CD1c-positive myeloid dendritic cell (primary cell): Measurements from ENCODE around the gene ARIH1.

ENCODE experiments used
- DNase-seq: peaks from one replicate; pipeline ENCODE4 v3.0.0-alpha.2; 2016; ENCODE audit errors: extremely low spot score

The ARIH1 gene

DNA sequence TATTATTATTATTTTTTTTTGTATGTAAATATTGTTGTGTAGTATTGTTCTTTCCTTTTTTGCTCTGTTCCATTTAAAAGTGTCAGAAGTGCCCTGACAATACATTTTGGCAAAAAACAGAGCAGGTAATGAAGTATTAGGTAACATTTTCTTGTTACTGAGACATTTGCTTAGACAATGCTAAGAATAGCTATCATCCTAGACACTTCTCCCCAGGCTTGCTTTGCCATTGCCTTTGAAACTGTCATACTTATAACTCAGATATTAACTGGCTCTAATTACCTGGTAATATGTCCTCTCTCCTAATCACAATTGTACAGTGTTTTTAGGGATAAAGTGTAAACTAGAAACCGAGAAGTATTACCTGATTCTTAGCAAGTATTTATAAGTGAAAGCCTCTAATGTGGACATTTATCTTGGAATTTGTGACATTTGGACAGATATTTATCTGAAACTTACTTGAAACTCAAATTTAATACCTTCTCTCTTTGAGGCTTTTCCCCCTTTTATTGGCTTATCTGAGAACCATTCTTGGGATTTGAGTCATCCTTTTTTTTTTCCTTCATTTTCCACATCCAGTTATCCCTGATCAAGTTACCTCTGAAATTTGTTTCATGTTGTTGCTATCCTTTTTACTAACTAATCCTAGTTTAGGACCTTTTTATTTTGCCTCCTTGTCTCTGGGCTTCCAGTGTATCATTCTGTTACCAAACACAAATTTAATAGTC lies 13.1 kb downstream of the ARIH1 start:
- DNase-seq, result no peak

DNA sequence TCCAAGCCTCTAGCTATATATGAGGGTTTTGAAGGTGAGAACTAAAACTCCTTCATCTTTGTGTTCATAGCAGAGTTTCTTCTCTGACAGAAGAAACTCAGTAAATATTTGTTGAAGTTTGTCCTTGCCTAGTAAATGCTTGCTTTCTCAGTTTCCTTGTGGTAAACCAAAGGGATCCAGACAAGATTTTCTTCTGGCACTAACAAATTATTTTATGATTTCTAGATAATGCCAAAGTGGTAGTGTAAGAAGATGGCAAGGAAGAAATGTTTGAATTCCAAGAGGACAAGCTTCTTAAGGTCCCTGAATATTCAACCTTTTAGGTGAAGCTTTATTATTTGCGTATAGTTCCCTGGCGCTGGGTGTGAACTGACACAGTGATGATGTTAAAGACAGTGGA lies 14.4 kb downstream of the ARIH1 start:
- DNase-seq, result no peak

DNA sequence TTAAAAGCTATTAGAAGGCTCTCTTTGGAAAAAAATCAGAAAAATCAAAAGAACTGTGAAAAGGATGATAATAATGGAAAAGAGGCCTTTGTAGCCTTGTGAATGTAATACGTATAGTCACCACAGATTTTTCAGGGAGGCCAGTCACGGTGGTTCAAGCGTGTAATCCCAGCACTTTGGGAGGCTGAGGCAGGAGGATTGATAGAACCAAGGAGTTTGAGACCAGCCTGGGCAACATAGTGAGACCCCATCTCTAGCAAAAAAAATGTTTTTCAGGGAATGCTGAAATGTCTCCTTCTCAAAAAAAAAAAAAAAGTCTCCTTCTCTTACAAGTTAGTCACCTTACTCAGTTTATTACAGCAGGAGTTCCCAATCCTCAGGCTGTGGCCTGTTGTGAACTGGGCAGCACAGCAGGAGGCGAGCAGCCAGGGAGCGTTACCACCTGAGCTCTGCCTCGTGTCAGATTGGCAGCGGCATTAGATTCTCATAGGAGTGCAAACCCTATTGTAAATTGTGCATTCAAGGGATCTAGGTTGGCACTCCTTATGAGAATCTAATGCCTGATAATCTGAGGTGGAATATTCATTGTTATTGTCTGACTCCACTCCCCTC lies 15.9 kb downstream of the ARIH1 start:
- no peak for DNase-seq

DNA sequence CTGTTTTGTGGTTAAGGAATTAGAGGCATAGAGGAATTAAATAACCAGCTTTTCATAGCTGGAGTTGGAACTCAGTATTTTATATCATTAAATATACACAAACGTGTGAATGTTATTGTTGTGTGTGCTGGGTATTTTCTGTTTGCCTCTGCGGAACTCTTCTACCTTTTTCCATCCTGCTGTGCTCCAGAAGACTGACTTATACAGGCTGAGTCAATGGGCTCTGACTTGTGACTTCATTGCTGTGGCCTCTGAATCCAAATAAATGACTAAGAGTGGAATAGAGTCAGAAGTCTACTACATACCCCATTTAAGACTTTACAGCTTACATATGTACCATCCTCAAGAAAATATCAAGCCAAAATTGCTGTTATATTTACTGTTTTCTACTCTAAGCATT lies 17.6 kb downstream of the ARIH1 start:
- no peak for DNase-seq

DNA sequence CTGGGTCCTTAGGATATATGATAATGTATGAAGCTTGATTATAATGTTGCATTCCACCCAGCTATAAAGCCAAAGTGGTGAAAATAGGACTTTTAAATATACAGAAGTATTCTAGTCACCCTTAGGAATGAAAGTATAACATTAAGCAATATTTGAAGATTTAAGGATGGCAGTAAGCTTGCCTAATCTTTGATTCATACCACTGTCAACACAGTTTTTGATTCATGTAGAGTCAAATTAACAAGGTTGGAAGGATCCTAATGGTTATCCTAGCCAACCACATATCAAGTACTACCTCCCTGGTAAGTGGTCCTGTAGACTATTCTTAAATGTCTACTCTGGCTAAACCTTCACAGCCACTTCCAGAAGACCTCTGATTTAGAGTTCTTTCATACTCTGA lies 18.6 kb downstream of the ARIH1 start:
- no peak for DNase-seq

DNA sequence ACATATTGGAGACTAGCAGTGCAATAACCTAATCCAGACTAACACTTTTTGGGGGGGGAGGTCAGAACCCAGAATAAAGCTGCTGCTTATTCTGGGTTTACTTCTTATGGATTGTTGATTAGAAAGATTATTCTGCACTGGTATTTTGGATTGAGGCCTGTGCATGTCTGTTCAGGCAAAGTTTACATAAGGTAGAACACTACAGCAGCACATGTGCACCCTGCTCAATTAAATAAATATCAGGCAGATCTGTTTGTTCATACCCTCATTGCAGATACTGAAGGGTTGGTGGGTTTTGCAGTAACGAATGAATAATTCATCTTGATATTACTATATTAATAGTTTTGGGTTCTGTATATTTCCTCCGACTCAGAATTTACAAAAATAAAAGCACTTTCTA lies 19.1 kb downstream of the ARIH1 start:
- no peak for DNase-seq

DNA sequence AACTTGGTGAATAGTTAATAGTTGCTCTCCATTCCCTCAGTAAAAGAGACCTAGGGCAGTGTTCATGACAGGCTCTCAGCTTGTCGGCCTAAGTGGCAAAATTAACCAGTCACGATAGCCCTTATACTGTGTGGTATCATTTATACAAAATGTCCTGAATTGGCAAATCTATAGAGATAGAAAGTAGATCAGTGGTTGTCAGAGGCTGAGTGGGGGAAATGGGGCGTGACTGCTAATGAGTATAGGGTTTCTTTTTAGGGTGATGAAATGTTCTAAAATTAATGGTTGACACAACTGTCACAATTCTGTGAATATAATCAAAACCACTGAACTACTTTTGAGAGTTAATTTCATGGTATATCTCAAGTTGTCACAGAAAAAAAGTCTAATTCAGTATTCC lies 20.9 kb downstream of the ARIH1 start:
- no peak for DNase-seq

DNA sequence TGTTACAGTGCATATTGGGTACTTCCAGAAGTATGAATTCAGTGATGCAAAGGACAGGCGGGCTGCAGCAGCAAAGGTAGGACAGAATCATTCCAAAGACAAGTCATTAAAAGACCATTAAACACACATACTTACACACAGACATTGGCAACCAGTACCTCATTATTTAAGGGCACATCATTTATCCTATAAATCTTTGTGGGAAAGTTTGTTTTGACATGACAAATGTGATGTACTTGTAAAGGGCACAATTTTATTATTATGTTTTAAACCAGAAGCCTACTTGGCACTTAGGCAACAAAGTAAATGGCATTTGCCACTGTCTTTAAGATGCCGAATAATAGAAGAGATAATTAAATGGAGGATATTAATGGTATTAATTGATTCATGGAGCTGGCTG lies 22.7 kb downstream of the ARIH1 start:
- no peak for DNase-seq

DNA sequence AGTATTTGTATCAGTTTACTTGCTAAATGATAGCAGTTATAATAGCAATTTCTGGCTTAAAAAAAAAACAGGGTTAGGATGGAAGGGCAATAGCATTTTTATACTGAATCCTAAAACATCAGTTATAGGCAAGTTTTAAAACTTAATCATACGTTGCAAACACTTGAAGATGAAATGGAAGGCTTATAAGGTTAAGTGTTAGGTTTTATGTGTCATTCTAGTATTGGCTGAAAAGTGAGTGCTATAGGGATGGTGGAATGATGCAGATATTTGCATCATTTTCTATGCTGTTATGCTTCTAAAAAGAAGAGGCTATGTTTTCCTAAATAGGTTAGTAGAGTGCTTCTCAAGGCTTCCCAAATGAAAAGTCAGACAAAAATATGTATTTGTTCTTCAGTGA lies 23.3 kb downstream of the ARIH1 start:
- no peak for DNase-seq

DNA sequence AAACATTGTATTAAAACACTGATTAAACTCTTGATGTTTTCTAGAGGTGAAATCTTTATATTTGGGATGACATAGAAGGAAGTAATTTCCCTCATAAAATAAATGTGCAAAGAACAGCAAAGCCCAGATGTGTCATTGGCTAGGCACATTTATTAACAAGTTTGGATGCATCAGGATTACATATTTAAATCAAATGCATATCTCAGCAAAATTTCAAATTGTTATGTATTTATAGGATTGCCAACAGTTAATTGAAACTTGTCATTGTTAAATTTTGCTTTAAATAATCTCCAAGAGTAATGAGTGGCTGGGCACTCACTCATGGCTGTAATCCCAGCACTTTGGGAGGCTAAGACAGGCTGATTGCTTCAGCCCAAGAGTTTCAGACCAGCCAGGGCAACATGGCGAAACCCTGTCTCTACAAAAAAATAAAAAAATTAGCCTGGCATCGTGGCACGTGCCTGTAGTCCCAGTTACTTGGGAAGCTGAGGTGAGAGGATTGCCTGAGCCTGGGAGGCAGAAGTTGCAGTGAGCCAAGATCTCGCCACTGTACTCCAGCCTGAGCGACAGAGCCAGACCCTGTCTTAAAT lies 28.2 kb downstream of the ARIH1 start:
- no peak for DNase-seq

DNA sequence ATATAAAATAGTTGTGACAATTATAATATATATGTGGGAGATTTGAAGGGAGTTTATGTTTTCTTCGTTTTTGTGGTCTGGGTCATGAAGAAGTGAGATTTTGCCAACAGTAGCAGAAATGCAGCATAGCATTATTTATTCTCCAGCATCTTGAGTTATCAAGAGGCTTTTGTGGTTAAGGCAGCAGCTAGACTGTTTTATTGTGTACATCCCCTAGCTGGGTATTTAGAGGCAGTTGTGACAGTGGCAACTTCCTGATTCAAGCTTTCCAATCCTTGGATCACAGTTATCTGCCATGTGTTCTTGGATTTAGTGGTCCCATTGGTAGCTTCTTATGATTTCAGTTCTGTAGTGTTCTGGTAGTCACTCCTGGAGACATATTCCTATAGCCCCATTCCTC lies 29.0 kb downstream of the ARIH1 start:
- no peak for DNase-seq

DNA sequence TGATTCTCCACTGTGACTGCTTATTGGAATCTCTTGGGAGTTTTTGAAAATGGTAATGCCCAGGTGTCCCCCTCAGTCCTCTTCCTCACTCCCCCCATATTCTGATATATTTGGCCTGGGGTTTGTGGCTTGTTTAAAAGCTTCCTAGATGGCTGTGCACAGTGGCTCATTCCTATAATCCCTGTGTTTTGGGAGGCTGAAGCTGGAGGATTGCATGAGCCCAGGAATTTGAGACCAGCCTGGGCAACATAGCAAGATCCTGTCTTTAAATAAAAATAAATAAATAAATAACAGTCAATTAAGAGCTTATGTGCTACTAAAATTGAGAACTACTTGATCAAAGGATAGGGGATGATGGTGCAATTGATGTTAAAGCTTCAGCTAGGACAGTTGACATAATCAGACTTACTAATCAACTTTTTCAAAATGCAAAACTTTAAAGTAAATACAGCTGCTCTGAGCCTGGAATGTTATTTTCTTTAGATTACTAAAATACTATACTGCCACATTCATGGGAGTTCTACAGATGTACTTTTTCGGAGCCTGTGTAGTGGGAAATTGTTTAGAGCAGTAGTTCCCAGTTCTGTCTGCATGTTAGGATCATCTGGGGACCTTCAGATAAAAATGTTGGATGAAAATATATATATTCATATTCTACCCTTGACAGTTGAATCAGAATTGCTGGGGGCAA lies 33.4 kb downstream of the ARIH1 start:
- no peak for DNase-seq

DNA sequence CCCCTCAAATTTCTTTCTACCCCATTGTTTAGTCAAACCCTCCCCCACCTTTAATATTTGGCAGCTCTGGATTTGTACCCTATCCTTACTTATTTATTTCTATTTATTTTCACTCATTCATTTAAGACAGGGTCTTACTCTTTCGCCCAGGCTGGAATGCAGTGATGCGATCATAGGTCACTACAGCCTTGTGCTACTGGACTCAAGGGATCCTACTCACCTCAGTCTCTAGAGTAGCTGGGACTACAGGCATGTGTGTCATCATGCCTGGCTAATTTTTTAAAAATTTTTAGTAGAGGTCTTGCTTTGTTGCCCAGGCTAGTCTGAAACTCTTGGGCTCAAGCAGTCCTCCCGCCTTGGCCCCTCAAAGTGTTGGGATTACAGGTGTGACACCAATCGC lies 35.4 kb downstream of the ARIH1 start:
- no peak for DNase-seq

DNA sequence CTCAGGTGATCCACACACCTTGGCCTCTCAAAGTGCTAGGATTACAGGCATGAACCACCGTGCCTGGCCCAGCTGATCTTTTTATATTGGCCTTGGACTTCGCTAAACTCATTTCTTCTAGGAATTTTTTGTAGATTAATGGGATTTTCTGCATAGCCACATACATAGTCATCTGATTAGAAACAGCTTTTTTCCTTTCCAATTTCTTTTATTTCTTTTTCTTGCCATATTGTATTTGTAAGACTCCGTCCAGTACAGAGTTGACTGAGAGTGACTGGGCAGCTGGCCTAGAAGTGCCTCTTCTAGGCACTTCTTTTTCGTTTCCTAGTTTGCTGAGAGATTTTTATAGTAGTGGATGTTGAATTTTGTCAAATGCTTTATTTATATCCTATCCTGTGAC lies 37.4 kb downstream of the ARIH1 start:
- no peak for DNase-seq

DNA sequence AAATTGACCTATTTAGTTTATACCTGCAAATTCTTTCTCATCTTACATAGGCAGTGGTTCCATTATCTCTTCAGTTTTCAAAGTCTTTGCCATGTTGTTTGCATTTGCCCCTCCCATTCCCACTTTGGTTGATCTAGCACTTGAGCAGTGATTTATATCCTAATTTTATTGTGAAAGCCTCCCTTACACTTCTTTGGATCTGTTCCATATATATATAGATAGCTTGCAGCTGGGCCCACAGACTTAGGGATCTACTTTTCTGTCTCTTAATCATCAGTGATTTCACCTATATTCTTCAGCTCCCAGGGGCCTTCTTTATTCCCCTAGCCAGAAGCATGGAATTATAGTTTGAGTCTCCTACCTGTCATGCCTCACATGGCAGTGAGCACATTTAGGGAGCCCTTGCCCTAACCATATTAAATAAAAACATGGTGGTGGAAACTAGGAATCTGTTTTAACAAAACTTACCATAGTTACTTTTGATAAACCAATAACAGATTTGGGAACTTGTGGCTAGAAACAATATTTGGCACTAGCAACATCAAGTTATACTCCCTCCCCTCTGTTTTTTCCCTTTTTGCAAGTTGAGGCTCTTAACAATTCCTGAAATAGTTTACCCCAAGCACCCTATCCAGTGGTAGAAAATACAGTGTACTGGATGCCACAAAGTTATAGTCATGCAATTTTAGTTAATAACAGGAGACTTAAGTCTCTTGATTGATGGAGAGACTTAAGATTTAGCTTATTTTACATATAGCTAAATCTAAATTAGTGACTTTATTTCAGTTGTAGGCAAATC lies 41.7 kb downstream of the ARIH1 start:
- DNase-seq, result no peak

DNA sequence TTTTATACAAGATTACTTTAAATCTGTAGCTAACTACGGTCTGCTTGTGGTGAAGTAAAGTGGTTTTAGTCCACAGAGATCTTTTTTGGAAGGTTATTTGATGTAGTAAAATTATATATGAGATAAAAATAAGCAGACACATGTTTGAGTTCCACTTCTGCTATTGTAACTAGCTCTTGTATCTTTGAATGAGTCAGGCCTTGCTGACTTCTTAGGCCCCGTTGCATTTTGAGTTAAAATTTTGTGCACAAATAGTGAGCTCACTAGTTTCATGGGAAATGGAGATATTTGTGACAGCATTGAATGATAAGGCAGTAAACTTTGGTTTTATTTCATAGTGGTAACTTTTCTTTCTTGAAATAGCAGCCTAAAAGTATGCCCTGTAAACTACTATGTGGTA lies 42.6 kb downstream of the ARIH1 start:
- DNase-seq, result no peak

DNA sequence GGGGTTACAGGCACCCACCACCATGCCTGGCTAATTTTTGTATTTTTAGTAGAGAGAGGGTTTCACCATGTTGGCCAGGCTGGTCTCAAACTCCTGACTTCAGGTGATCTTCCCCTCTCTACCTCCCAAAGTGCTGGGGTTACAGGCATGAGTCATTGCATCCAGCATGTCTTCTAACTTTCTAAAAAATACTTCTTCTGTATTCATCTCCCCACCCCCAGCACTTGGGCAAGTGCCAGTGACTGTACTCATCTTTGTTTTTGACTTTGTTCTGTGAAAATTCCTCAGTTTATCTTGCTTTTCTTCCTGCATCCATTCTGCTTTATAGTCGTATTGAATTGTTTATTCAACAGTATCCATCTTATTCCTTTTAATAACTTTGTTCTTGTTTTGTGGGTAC lies 47.6 kb downstream of the ARIH1 start:
- no peak for DNase-seq

DNA sequence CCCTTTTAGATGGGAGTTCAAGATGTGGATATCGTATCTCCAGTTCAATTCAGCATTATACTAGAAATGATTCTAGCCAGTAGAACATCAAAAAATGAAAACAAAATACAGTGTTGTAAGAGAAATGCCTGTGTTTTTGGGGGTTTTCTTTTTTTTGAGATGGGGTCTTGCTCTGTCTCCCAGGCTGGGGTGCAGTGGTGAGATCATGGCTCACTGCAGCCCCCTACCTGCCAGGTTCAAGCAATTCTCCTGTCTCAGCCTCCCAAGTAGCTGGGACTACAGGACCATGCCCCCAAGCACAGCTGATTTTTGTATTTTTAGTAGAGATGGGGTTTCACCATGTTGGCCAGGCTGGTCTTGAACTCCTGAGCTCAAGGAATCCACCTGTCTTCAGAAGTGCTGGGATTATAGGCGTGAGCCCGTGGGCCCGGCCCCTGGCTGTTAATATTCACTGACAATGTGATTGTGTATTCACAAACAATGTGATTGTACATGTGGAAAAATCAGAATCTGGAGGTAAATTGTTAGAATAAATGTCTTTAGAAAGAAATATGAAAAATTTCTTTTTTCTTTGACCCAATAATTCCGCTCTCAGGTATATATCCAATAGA lies 59.0 kb downstream of the ARIH1 start:
- DNase-seq, result no peak

DNA sequence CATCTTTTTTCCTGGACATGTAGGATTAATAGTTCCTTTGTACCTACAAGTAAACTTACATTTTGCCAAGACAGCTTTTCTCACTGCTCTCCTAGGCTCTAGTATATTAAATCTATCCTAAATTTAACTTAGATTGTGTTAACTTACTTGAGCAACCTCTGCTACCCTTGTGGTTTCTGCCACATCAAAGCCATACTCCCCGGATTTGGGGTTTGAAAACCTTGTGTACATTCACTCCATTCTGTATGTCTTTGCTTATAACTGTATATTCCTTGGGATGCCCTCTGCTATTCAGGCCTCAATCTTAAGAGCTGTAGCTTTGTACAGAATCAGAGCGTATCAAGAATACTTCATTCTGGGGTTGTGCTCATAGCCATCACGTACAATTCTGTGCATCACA lies 60.4 kb downstream of the ARIH1 start:
- peak; percentile 16 for DNase-seq

DNA sequence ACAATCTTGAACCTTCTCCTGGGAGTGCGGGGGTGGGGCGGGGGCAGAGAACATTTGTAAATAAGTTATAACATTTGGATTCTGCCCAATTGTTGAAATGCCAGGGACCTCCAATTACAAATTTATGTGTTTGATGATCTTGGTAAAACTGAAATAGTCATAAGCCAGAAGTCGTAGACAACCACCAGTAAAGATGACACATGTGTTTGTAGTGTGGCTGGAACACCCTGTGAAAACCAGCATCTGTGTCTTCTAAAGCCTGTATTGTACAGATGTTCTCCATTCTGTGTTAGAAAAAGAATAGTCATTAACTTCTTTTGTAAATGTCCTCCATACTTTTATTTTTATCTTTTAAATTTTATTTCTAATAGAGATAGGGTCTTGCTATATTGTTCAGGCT lies 61.8 kb downstream of the ARIH1 start:
- DNase-seq, result no peak

DNA sequence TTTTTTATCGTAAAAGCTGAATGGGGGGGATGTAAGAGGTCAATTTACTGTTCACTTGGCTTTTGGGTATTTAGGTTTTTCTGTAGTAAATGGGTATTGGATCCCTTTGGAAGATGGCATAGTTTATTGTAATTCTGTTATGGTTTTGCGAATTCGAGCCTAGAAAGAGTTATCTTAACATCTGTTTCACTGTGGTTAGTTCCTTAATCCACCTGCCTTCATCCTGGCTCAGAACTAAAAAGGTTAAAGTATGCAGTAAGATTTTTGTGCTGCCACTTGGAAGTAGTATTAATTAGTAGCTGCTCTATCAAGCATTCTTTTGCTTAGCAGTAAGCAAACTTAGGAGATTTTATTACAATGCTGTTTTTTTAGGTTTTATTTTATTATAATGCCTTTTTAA lies 62.4 kb downstream of the ARIH1 start:
- DNase-seq, result no peak

DNA sequence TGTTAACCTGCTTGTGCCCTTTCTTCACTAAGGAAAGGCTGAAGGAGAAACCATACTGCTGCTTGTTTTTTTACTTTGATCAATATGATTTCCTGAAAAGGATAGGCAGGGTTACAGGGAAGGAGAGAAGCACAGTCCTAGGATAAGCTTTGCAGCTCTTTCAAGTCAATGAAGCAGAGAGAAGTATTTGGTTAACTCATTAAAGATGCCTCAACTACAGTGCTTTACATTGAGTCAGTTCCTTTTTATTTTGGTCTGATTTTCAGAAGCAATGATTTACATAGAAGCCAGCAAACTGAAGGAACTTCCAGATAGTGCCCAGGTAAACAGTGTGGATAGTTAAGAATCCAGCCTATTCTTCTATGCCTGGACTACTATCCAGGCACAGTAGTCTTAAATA lies 64.8 kb downstream of the ARIH1 start:
- DNase-seq, result no peak
